Epithelial cell of proximal tubule (primary cell): ENCODE measurements around the gene HDAC2. TPM values are rescaled to one million over a fixed set of nuclear protein-coding genes. Genes with fewer than 3 reads are reported as not detected.
A peak's percentile ranks its signal among the peaks of the same experiment; 100 is the strongest.

Source experiments
- DNase-seq: peaks from one replicate; pipeline ENCODE4 v3.0.0-alpha.2; 2011; ENCODE audit warnings: low read depth
- H3K4me3 ChIP-seq: 2 replicates; pipeline ENCODE4 v1.5.1; 2011; ENCODE audit warnings: low read depth, mild to moderate bottlenecking, low read length
- total RNA-seq: library from RNA; depleted of rRNA; stranded (reverse); fragments of >200 nt; gene quantifications from 2 replicates; pipeline ENCODE4 v1.2.3, GENCODE V29; 2015
- TF ChIP-seq, protein P1 (sequence below): conservative IDR thresholded peaks from 2 replicates; pipeline ENCODE4 v1.5.1; 2012; ENCODE audit warnings: low read depth, mild to moderate bottlenecking, low read length

HDAC2 gene
- total RNA-seq, 1 donor from 2014 or later = 95.5 TPM

DNA sequence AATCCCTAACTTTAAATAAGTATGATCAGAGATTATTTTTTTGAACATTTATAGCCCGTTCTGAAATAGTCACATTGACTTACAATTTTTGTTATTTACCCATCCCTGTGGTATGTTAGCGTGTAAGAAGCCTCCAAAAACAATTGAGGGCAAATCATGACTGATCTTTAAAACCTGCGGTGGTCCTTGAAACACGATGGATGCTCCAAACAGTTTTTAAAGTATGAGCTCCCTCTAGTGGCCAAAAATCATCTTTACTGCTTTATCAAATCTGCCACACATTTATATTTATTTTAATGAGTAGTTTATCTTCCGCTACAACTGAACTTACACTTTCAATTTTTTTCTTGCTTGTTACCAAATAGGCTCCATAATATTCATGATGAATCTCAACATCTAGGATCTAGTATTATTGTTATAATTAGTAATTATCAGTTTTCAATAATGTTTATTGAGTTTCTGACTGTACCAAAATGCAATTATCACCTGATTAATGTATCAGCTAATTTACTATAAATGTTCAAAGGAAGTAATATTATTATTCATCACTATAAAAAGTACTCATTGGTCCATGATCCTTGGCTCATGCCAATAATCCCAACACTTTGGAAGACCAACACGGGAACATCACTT lies 61.6 kb downstream of the HDAC2 start:
- DNase-seq = no peak
- H3K4me3 ChIP-seq = no peak overlapping the region
- TF ChIP-seq, protein P1, sequence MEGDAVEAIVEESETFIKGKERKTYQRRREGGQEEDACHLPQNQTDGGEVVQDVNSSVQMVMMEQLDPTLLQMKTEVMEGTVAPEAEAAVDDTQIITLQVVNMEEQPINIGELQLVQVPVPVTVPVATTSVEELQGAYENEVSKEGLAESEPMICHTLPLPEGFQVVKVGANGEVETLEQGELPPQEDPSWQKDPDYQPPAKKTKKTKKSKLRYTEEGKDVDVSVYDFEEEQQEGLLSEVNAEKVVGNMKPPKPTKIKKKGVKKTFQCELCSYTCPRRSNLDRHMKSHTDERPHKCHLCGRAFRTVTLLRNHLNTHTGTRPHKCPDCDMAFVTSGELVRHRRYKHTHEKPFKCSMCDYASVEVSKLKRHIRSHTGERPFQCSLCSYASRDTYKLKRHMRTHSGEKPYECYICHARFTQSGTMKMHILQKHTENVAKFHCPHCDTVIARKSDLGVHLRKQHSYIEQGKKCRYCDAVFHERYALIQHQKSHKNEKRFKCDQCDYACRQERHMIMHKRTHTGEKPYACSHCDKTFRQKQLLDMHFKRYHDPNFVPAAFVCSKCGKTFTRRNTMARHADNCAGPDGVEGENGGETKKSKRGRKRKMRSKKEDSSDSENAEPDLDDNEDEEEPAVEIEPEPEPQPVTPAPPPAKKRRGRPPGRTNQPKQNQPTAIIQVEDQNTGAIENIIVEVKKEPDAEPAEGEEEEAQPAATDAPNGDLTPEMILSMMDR = peak; percentile 68

DNA sequence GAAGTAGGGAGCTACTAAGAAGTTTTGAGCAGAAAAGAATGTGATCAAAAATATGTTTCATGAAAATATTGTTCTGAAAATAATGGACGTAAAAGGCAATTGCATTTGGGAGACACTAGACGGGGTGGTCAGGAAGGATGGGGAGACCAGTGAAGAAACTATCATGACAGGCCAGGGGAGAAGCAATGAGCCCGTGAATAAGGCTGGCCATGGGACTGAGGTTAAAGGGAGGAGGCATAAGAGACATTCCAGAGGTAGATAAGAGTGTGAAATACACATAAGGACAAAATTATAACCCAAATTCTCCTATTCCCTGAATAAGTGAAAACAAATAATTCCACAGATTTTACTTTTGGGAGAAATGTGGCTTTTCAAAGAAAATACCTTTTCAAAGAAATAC lies 62.1 kb downstream of the HDAC2 start:
- TF ChIP-seq, protein P1 = no peak
- H3K4me3 ChIP-seq = no peak overlapping the region
- no peak for DNase-seq

DNA sequence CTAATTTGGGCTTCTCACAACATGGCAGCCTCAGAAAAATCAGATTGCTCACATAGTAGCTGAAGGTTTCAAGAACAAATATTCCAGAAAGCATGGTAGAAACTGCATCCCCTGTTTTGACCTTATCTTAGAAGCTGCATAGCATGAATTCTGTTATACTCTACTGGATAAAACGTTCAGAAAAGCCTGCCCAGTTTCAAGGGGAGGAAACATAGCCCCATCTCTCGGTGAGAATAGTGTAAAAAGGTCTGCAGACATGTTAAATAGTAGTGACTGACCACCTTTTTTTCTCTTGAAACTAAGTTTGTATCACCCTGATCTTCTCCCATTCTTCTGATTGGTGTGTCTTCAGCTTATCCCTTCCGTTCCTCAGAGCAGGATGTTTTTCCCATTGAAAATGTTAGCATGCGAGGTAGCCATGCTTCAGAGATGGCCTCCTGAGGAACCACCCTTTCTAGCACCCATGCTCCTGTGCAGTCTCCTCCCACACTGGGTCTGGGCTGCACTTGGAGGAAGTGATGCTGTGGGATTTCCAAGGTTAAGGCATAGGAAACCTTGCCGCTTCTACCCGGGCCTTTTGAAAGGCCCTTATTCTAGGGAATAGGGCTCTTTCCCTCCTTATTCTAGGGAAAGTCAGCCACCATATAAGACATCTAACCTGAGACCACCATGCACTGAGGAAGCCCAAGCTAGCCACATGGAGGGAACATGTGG lies 63.7 kb downstream of the HDAC2 start:
- H3K4me3 ChIP-seq = no peak overlapping the region
- no peak for DNase-seq
- TF ChIP-seq, protein P1 = no peak

DNA sequence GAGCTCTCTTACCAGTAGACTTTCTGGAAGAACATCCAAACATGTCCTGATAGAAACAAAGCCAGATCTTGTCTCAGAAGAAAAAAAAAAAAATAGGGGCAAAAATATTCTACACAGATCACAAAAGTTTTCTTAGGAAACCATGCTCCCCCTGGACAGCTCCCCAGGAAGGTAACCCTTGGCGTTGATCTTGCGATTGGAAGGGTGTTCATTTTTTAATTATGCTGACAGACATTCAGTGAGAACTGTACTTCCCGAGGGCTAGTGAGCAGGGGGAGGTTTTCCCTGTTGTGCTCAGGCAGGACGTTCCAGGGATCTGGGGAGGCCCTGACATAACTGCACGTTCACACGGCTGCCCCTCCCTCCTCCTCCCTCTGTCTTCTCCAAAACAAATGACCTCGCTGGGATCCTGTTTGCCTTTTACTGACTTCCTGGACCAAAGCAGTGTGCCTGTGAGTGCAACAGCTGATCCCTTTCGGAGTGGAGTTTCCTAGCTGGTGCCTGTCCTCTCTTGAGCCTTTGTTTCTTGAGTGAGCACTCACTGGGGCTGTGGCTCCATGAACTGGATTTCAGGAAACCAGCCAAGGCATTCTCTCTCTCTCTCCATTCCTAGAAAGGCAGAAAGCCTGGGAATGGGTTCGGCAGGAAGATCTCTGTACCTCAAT lies 67.2 kb downstream of the HDAC2 start:
- no peak for DNase-seq
- no peak overlapping the region for H3K4me3 ChIP-seq
- TF ChIP-seq, protein P1 = no peak

DNA sequence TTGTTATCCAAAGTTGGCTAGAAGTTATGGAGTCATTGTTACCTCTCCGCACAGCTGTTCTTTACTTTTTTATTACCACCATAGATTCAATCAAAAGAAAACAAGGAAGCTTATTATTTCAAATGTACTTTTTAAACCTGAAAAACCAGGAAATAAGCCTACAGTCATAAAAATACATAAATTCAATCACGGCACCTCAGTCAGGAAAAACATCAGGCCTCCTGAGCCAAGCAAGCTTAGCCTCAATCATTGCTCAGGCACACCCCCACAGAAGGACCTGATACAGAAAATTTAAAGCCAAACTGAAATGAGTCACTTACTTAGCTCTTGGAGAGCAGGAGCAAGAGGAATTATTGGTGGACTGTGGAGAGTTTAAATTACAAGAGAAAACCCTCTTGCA lies 69.5 kb downstream of the HDAC2 start:
- DNase-seq = no peak
- TF ChIP-seq, protein P1 = no peak
- H3K4me3 ChIP-seq = no peak overlapping the region

DNA sequence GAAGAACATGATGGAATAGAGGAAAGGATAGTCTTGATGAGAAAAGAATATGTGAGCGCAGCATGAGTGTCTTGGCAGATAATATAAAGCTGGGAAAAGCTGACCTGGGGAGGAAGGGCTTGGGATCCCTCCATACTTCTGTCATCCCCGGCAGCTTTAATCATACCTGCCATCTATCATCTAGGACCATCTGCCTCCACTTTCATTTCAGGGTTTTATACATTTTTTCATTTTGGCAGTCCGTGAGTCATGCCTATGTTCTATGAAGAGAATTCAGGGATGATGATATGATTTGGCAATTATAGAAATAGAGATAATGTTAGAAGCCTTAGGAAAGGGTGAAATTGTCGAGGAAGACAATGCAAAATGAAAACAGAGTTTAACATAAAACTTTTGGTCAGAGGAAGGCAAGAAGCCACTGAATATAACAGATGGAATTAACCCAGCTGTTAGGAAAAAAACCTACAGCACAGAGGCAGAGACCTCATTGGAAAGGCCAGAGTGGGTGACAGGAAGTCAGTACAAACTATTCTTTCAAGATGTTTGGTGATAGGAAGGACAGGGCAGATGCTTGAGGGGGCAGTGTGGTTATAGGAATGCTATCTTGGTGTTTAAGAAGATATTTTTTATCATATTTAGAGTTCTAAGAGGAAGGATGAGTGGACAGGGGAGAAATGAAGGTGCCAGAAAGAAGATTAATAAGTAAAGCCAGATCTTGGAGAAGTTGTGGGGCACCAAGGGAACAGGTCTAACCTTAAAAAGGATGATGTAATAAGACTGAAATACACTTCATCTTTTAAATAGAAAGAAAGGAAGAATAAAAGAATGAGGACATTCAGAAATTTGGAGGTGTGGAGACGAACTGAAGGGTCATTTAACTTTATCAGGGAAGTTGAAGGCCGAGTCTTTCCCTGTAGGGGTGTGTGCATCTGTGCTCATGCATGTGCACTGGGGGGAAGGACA lies 76.0 kb downstream of the HDAC2 start:
- no peak overlapping the region for H3K4me3 ChIP-seq
- TF ChIP-seq, protein P1 = no peak
- DNase-seq = no peak
